IMR-90 (cell line): ENCODE data around the gene FTO. TPM values are rescaled to one million over a fixed set of nuclear protein-coding genes. Genes with fewer than 3 reads are reported as not detected.

Source experiments
- ATAC-seq: fragments of 200-7000 bp; cut with Tn5 transposase; 2 replicates; pipeline ENCODE4 v1.9.1; 2020; ENCODE audit warnings: low read depth, mild to moderate bottlenecking, moderate library complexity
- BruUV-seq: library from RNA; stranded (reverse); fragments of 400-500 nt; replicated peaks from 2 replicates; lab custom pipeline; 2021; lab: Mats Ljungman, UMichigan
- CTCF ChIA-PET: fragments of 300-600 bp; formaldehyde crosslinking; extraction: SDS; loops from one replicate; lab custom pipeline; 2021; ENCODE audit warnings: antibody characterized with exemption; lab: Yijun Ruan, JAX
- POLR2A ChIA-PET: fragments of 300-600 bp; sonication (Branson Sonifier 250); formaldehyde crosslinking; loops from one replicate; lab custom pipeline; 2022; ENCODE audit warnings: antibody characterized with exemption; ENCODE audit not compliant: unreplicated experiment; lab: Charles Lee
- DNase-seq: peaks from one replicate; pipeline ENCODE4 v3.0.0; 2013
- H2AFZ ChIP-seq: replicated peaks from 2 replicates; pipeline ENCODE3; 2013; ENCODE audit warnings: low read length, mild to moderate bottlenecking; ENCODE audit not compliant: poor library complexity
- H2AK5ac ChIP-seq: 2 replicates; pipeline ENCODE4 v1.6.1; 2013; ENCODE audit warnings: low read depth, low read length, inconsistent platforms
- H2AK9ac ChIP-seq: replicated peaks from 2 replicates; pipeline ENCODE3; 2013; ENCODE audit warnings: mild to moderate bottlenecking, low read depth, low read length, moderate library complexity; ENCODE audit not compliant: poor library complexity
- H2BK120ac ChIP-seq: 2 replicates; pipeline ENCODE4 v1.6.1; 2013; ENCODE audit warnings: low read depth, low read length, inconsistent platforms
- H2BK15ac ChIP-seq: 3 replicates; pipeline ENCODE4 v1.6.1; 2013; ENCODE audit warnings: low read depth, low read length, inconsistent platforms
- H2BK20ac ChIP-seq: 2 replicates; pipeline ENCODE4 v1.6.1; 2013; ENCODE audit warnings: low read depth, mild to moderate bottlenecking, inconsistent platforms, low read length, moderate library complexity
- H2BK5ac ChIP-seq: 2 replicates; pipeline ENCODE4 v1.6.1; 2013; ENCODE audit warnings: mild to moderate bottlenecking, low read depth, low read length, inconsistent platforms; ENCODE audit not compliant: poor library complexity, severe bottlenecking
- H3K14ac ChIP-seq: replicated peaks from 2 replicates; pipeline ENCODE4 v1.6.1; 2013; ENCODE audit warnings: low read depth, low read length, inconsistent platforms
- H3K18ac ChIP-seq: 2 replicates; pipeline ENCODE4 v1.6.1; 2013; ENCODE audit warnings: low read depth, low read length, control low read depth
- H3K23ac ChIP-seq: 2 replicates; pipeline ENCODE4 v1.6.1; 2013; ENCODE audit warnings: low read depth, low read length, inconsistent platforms
- H3K27ac ChIP-seq: 2 replicates; pipeline ENCODE4 v1.5.1; 2013; ENCODE audit warnings: mild to moderate bottlenecking, control low read depth, low read length; ENCODE audit not compliant: insufficient read depth
- H3K27me3 ChIP-seq: 2 replicates; pipeline ENCODE4 v1.6.1; 2013; ENCODE audit warnings: low read length; ENCODE audit not compliant: control insufficient read depth, insufficient read depth
- H3K36me3 ChIP-seq: 2 replicates; pipeline ENCODE4 v1.6.1; 2013; ENCODE audit warnings: low read length, mixed read lengths; ENCODE audit not compliant: control insufficient read depth, insufficient read depth
- H3K4ac ChIP-seq: 2 replicates; pipeline ENCODE4 v1.6.1; 2013; ENCODE audit warnings: low read depth, low read length, inconsistent platforms
- H3K4me1 ChIP-seq: 2 replicates; pipeline ENCODE4 v1.6.1; 2013; ENCODE audit warnings: low read length, mixed read lengths; ENCODE audit not compliant: control insufficient read depth, insufficient read depth
- H3K4me2 ChIP-seq: 2 replicates; pipeline ENCODE4 v1.6.1; 2013; ENCODE audit warnings: low read depth, mild to moderate bottlenecking, control low read depth, low read length, moderate library complexity
- H3K4me3 ChIP-seq: 2 replicates; pipeline ENCODE4 v1.5.1; 2013; ENCODE audit warnings: low read depth, mild to moderate bottlenecking, control low read depth, low read length, moderate library complexity; ENCODE audit not compliant: insufficient read depth
- H3K56ac ChIP-seq: 2 replicates; pipeline ENCODE4 v1.6.1; 2013; ENCODE audit warnings: low read length, inconsistent platforms; ENCODE audit not compliant: insufficient read depth; ENCODE audit errors: extremely low read depth
- H3K79me1 ChIP-seq, 2 experiments: 2 replicates each; pipeline ENCODE4 v1.6.1; 2013; ENCODE audit warnings: low read length in 2 of 2, inconsistent platforms in 1 of 2, low read depth in 1 of 2
- H3K9ac ChIP-seq: 2 replicates; pipeline ENCODE4 v1.6.1; 2013; ENCODE audit warnings: low read depth, low read length, control low read depth
- H3K9me1 ChIP-seq: 2 replicates; pipeline ENCODE4 v1.6.1; 2013; ENCODE audit warnings: low read length, inconsistent platforms; ENCODE audit not compliant: insufficient read depth
- H3K9me3 ChIP-seq: 2 replicates; pipeline ENCODE4 v1.6.1; 2013; ENCODE audit warnings: low read length; ENCODE audit not compliant: control insufficient read depth, insufficient read depth
- H4K20me1 ChIP-seq: 2 replicates; pipeline ENCODE4 v1.6.1; 2013; ENCODE audit warnings: low read length, inconsistent platforms; ENCODE audit not compliant: insufficient read depth
- H4K5ac ChIP-seq: 2 replicates; pipeline ENCODE4 v1.6.1; 2013; ENCODE audit warnings: mild to moderate bottlenecking, low read depth, low read length, control low read depth
- H4K8ac ChIP-seq, 2 experiments: 2 replicates each; pipeline ENCODE4 v1.6.1; 2013; ENCODE audit warnings: low read depth in 2 of 2, low read length in 2 of 2, control low read depth in 1 of 2, inconsistent platforms in 1 of 2
- H4K91ac ChIP-seq: 2 replicates; pipeline ENCODE4 v1.6.1; 2013; ENCODE audit warnings: low read depth, low read length, inconsistent platforms; ENCODE audit not compliant: insufficient read depth
- BHLHE40 ChIP-seq: fragments of 150-350 bp; IDR thresholded peaks from 2 replicates; pipeline ENCODE4 v1.6.1; 2016; ENCODE audit warnings: mild to moderate bottlenecking, low read depth, low read length
- CEBPB ChIP-seq: IDR thresholded peaks from 2 replicates; pipeline ENCODE4 v1.6.1; 2012; ENCODE audit warnings: low read depth, low read length, improper control_type of control experiment
- CHD1 ChIP-seq: IDR thresholded peaks from 2 replicates; pipeline ENCODE4 v1.6.1; 2012; ENCODE audit warnings: low read depth, low read length, improper control_type of control experiment
- CTCF ChIP-seq: conservative IDR thresholded peaks from 2 replicates; pipeline ENCODE4 v1.5.1; 2012; ENCODE audit warnings: mild to moderate bottlenecking, low read depth, low read length, improper control_type of control experiment
- ELK1 ChIP-seq: fragments of 150-350 bp; IDR thresholded peaks from 2 replicates; pipeline ENCODE4 v1.6.1; 2016; ENCODE audit warnings: low read depth, mild to moderate bottlenecking, low read length, moderate library complexity, borderline replicate concordance
- FOS ChIP-seq: fragments of 150-350 bp; IDR thresholded peaks from 2 replicates; pipeline ENCODE4 v1.6.1; 2016; ENCODE audit warnings: low read depth, low read length
- MAFK ChIP-seq: IDR thresholded peaks from 2 replicates; pipeline ENCODE4 v1.6.1; 2012; ENCODE audit warnings: low read depth, low read length, improper control_type of control experiment
- MAZ ChIP-seq: IDR thresholded peaks from 2 replicates; pipeline ENCODE4 v1.6.1; 2012; ENCODE audit warnings: low read depth, mild to moderate bottlenecking, low read length, improper control_type of control experiment, moderate library complexity, borderline replicate concordance
- MXI1 ChIP-seq: IDR thresholded peaks from 2 replicates; pipeline ENCODE4 v1.6.1; 2012; ENCODE audit warnings: low read depth, mild to moderate bottlenecking, low read length, moderate library complexity, borderline replicate concordance
- NFE2L2 ChIP-seq: fragments of 150-350 bp; IDR thresholded peaks from 2 replicates; pipeline ENCODE4 v1.6.1; 2016; ENCODE audit warnings: low read depth, mild to moderate bottlenecking, low read length
- POLR2A ChIP-seq: IDR thresholded peaks from 2 replicates; pipeline ENCODE4 v1.6.1; 2012; ENCODE audit warnings: mild to moderate bottlenecking, low read depth, low read length
- RAD21 ChIP-seq: IDR thresholded peaks from 2 replicates; pipeline ENCODE4 v1.6.1; 2012; ENCODE audit warnings: low read length, improper control_type of control experiment
- RCOR1 ChIP-seq: IDR thresholded peaks from 2 replicates; pipeline ENCODE4 v1.6.1; 2012; ENCODE audit warnings: mild to moderate bottlenecking, low read length, improper control_type of control experiment; ENCODE audit not compliant: insufficient replicate concordance
- RFX5 ChIP-seq: IDR thresholded peaks from 2 replicates; pipeline ENCODE4 v1.8.0; 2012; ENCODE audit warnings: low read depth, mild to moderate bottlenecking, low read length, moderate library complexity
- SMC3 ChIP-seq: fragments of 150-350 bp; IDR thresholded peaks from 2 replicates; pipeline ENCODE4 v1.6.1; 2016; ENCODE audit warnings: low read depth, mild to moderate bottlenecking, antibody characterized with exemption, low read length, moderate library complexity
- USF2 ChIP-seq: fragments of 150-350 bp; IDR thresholded peaks from 2 replicates; pipeline ENCODE4 v1.6.1; 2017; ENCODE audit warnings: mild to moderate bottlenecking, antibody characterized with exemption, low read length, low read depth
- dilution Hi-C: fragments of 300-500 bp; cut with HindIII; formaldehyde crosslinking; loops from one replicate; pipeline ENCODE4 v1.14.3; 2018; ENCODE audit warnings: low sequenced_read_pairs; ENCODE audit not compliant: unreplicated experiment
- in situ Hi-C: fragments of 300-500 bp; cut with MboI; formaldehyde crosslinking; loops from 3 replicates; pipeline ENCODE4 v1.14.3; 2019; ENCODE audit warnings: low sequenced_read_pairs, inconsistent platforms, mixed read lengths
- intact Hi-C: fragments of 100-400 bp; cut with micrococcal nuclease; formaldehyde crosslinking; loops from 2 replicates; pipeline ENCODE4 v1.10.0; 2022
- polyA plus RNA-seq, 3 experiments: library from polyadenylated mRNA; depleted of rRNA; stranded (reverse); fragments of >200 nt; gene quantifications; 2 replicates each; pipeline ENCODE4 v1.2.3, GENCODE V29; 2012; ENCODE audit warnings: low replicate concordance in 1 of 3
- total RNA-seq: library from RNA; depleted of rRNA; stranded (reverse); fragments of >200 nt; gene quantifications from 2 replicates; pipeline ENCODE4 v1.2.3, GENCODE V29; 2012

FTO gene
- total and polyA plus RNA-seq, 2 of the 4 experiments (the other 2 are of a cell fraction) = 70.3 to 132 TPM

- in situ Hi-C loops (no loop called here), dilution Hi-C loops (no loop called here), intact Hi-C loops (no loop called here)
- H3K4ac ChIP-seq = no peak overlapping the region
- ATAC-seq = no peak
- H4K5ac ChIP-seq = no peak overlapping the region
- ChIA-PET CTCF (no interaction called here), POLR2A (no interaction called here)
- no peak overlapping the region for H4K8ac ChIP-seq
- peaks cover 18 to 49% of the 10 kb centered on the region in 2 experiments for H3K79me1 ChIP-seq
- H3K27ac ChIP-seq = no peak overlapping the region
- no peaks in the 10 kb centered on the region for H3K9me3 ChIP-seq
- H3K9me1 ChIP-seq = peaks cover 2% of the 10 kb centered on the region; the same call in 1 of the 2 replicates
- no peak for TF ChIP-seq USF2
- TF ChIP-seq MAFK = no peak
- TF ChIP-seq BHLHE40 = no peak
- no peak for TF ChIP-seq CHD1
- no peak for TF ChIP-seq RAD21
- no peak for TF ChIP-seq RCOR1
- no peak for TF ChIP-seq MXI1
- no peak for TF ChIP-seq NFE2L2
- no peak for TF ChIP-seq RFX5
- no peak for TF ChIP-seq ELK1
- no peak for TF ChIP-seq MAZ
- TF ChIP-seq SMC3 = no peak
- TF ChIP-seq FOS = no peak
- TF ChIP-seq POLR2A = no peak
- TF ChIP-seq CEBPB = no peak
- TF ChIP-seq CTCF = no peak
- no peak overlapping the region for H2BK15ac ChIP-seq
- BruUV-seq = no TSS peak
- no peak overlapping the region for H2BK20ac ChIP-seq
- no peak overlapping the region for H3K56ac ChIP-seq
- no peak overlapping the region for H3K4me2 ChIP-seq
- no peak overlapping the region for H2BK120ac ChIP-seq
- no peak overlapping the region for H3K14ac ChIP-seq
- H2AK9ac ChIP-seq = no peak overlapping the region
- no peaks in the 10 kb centered on the region for H3K36me3 ChIP-seq
- no peak overlapping the region for H2BK5ac ChIP-seq
- H3K4me1 ChIP-seq = peaks cover 2% of the 10 kb centered on the region; the same call in 1 of the 2 replicates
- no peaks in the 10 kb centered on the region for H3K27me3 ChIP-seq
- H4K20me1 ChIP-seq = peaks cover 25% of the 10 kb centered on the region
- no peak for DNase-seq
- H3K4me3 ChIP-seq = no peak overlapping the region
- H3K9ac ChIP-seq = no peak overlapping the region
- H3K18ac ChIP-seq = no peak overlapping the region
- no peak overlapping the region for H3K23ac ChIP-seq
- H2AK5ac ChIP-seq = no peak overlapping the region
- no peak overlapping the region for H4K91ac ChIP-seq
- no peak overlapping the region for H2AFZ ChIP-seq
These were observed 36.5 kb downstream of the FTO start for GRCh38 chr16:53740476-53740875.
